HG02885 (cell line): ENCODE measurements around the gene KIF13A.
"Not testable (repeated sequence)": the region's sequence is repeated elsewhere in the genome, so short reads cannot be mapped to it uniquely, and the experiment has no call there.

Source experiments
- ATAC-seq: cut with Tn5 transposase; IDR thresholded peaks from one replicate; pipeline ENCODE4 v1.9.1; 2021; ENCODE audit warnings: mild to moderate bottlenecking; ENCODE audit not compliant: unreplicated experiment, poor library complexity

The KIF13A gene

GRCh38 chr6:17935188-17936149 is 52.0 kb downstream of the KIF13A start:
- ATAC-seq: no peak

- ATAC-seq: no peak
Measured at GRCh38 chr6:17933716-17934115, 53.7 kb downstream of the KIF13A start.

- ATAC-seq: no peak
Measured at GRCh38 chr6:17932330-17932852, 55.0 kb downstream of the KIF13A start.

- ATAC-seq: no peak
Measured at GRCh38 chr6:17931227-17931626, 56.2 kb downstream of the KIF13A start.

- ATAC-seq: no peak
Measured at GRCh38 chr6:17930321-17930993, 57.0 kb downstream of the KIF13A start.

- ATAC-seq: no peak
Measured at GRCh38 chr6:17928514-17929430, 58.7 kb downstream of the KIF13A start.

GRCh38 chr6:17927705-17928104 is 59.7 kb downstream of the KIF13A start:
- no peak for ATAC-seq

GRCh38 chr6:17923401-17923863 is 64.0 kb downstream of the KIF13A start:
- no peak for ATAC-seq

- ATAC-seq: no peak
Measured at GRCh38 chr6:17921454-17921853, 66.0 kb downstream of the KIF13A start.

GRCh38 chr6:17919496-17919895 is 67.9 kb downstream of the KIF13A start:
- ATAC-seq: no peak

GRCh38 chr6:17917837-17918763 is 69.3 kb downstream of the KIF13A start:
- no peak for ATAC-seq

GRCh38 chr6:17914651-17915050 is 72.8 kb downstream of the KIF13A start:
- ATAC-seq: no peak

- no peak for ATAC-seq
Measured at GRCh38 chr6:17912521-17912920, 74.9 kb downstream of the KIF13A start.

- ATAC-seq: not testable (repeated sequence)
Measured at GRCh38 chr6:17911656-17912055, 75.8 kb downstream of the KIF13A start.

GRCh38 chr6:17910189-17910588 is 77.2 kb downstream of the KIF13A start:
- ATAC-seq: no peak

- no peak for ATAC-seq
Measured at GRCh38 chr6:17908831-17909230, 78.6 kb downstream of the KIF13A start.

- ATAC-seq: no peak
Measured at GRCh38 chr6:17907406-17908229, 79.8 kb downstream of the KIF13A start.
